Kidney capillary endothelial cell (primary cell): ENCODE results near the gene SLC6A11.

Experiments used
- DNase-seq: peaks from one replicate; pipeline ENCODE4 v3.0.0-alpha.2; 2018; ENCODE audit warnings: low spot score

SLC6A11 gene

GRCh38 chr3:10816019-10816862 lies at the start of gene SLC6A11:
Gene SLC6A11 (plus strand): TSS chr3:10816228. CDS start chr3:10816266, 38 bp downstream.
- DNase-seq, result no peak

GRCh38 chr3:10768708-10769394 lies 47.2 kb upstream of the SLC6A11 start:
- no peak for DNase-seq

GRCh38 chr3:10770547-10770946 lies 45.5 kb upstream of the SLC6A11 start:
- DNase-seq, result no peak

GRCh38 chr3:10770981-10771380 lies 45.0 kb upstream of the SLC6A11 start:
- no peak for DNase-seq

- no peak for DNase-seq
Measured at GRCh38 chr3:10771486-10772270, 44.4 kb upstream of the SLC6A11 start.

GRCh38 chr3:10772271-10773161 lies 43.5 kb upstream of the SLC6A11 start:
- no peak for DNase-seq

GRCh38 chr3:10774129-10774670 lies 41.8 kb upstream of the SLC6A11 start:
- DNase-seq, result no peak

- DNase-seq, result no peak
Measured at GRCh38 chr3:10774825-10775224, 41.2 kb upstream of the SLC6A11 start.

- DNase-seq, result no peak
Measured at GRCh38 chr3:10775259-10775658, 40.8 kb upstream of the SLC6A11 start.

GRCh38 chr3:10775828-10776227 lies 40.2 kb upstream of the SLC6A11 start:
- DNase-seq, result no peak

- DNase-seq, result no peak
Measured at GRCh38 chr3:10777627-10778026, 38.4 kb upstream of the SLC6A11 start.

- no peak for DNase-seq
Measured at GRCh38 chr3:10778492-10779292, 37.3 kb upstream of the SLC6A11 start.

- no peak for DNase-seq
Measured at GRCh38 chr3:10779293-10779805, 36.7 kb upstream of the SLC6A11 start.

GRCh38 chr3:10780243-10780642 lies 35.8 kb upstream of the SLC6A11 start:
- no peak for DNase-seq

GRCh38 chr3:10780922-10781321 lies 35.1 kb upstream of the SLC6A11 start:
- DNase-seq, result no peak

- DNase-seq, result no peak
Measured at GRCh38 chr3:10781981-10782380, 34.0 kb upstream of the SLC6A11 start.

- peak; percentile 27 for DNase-seq
Measured at GRCh38 chr3:10783360-10784351, 32.4 kb upstream of the SLC6A11 start.

GRCh38 chr3:10786640-10787039 lies 29.4 kb upstream of the SLC6A11 start:
- no peak for DNase-seq

- no peak for DNase-seq
Measured at GRCh38 chr3:10788451-10788850, 27.6 kb upstream of the SLC6A11 start.
